SK-N-SH (cell line): ENCODE results near the gene BPIFB1. TPM values are rescaled to one million over a fixed set of nuclear protein-coding genes. Genes with fewer than 3 reads are reported as not detected.

Experiments used
- CTCF ChIA-PET: fragments of 300-600, 350-600 bp; formaldehyde crosslinking; extraction: SDS; loops from one replicate; lab custom pipeline; 2021; lab: Yijun Ruan, JAX
- POLR2A ChIA-PET: fragments of 350-600 bp; sonication (Branson Sonifier 250); formaldehyde crosslinking; extraction: SDS; loops from one replicate; lab custom pipeline; 2020; ENCODE audit warnings: antibody characterized with exemption, inconsistent platforms; lab: Yijun Ruan, JAX
- DNase-seq: peaks from one replicate; pipeline ENCODE4 v3.0.0; 2012
- H2AFZ ChIP-seq: fragments of 200-600 bp; sonication (generic); 2 replicates; pipeline ENCODE4 v1.8.1; 2016; ENCODE audit warnings: antibody characterized with exemption, mild to moderate bottlenecking, low read depth
- H3F3A ChIP-seq: fragments of 200-600 bp; sonication (generic); replicated peaks from 2 replicates; pipeline ENCODE3; 2016; ENCODE audit warnings: antibody characterized with exemption, mild to moderate bottlenecking; ENCODE audit not compliant: insufficient read depth
- H3K27ac ChIP-seq, 2 experiments: fragments of 200-500 bp in 1 of 2; fragments of 200-600 bp in 1 of 2; sonication (Bioruptor generic) in 1 of 2; sonication (generic), shearing (Covaris generic) in 1 of 2; 2 replicates each; pipeline versions ENCODE4 v1.5.1 to v1.6.1; 2014 to 2016; ENCODE audit warnings: low read depth in 2 of 2, inconsistent platforms in 1 of 2, low read length in 1 of 2, mild to moderate bottlenecking in 1 of 2, mixed read lengths in 1 of 2
- H3K27me3 ChIP-seq: fragments of 200-600 bp; sonication (generic), shearing (Covaris generic); 2 replicates; pipeline ENCODE4 v1.6.1; 2016; ENCODE audit warnings: mixed run types; ENCODE audit not compliant: insufficient read depth
- H3K36me3 ChIP-seq, 2 experiments: fragments of 200-500 bp in 1 of 2; fragments of 200-600 bp in 1 of 2; sonication (Bioruptor generic) in 1 of 2; sonication (generic) in 1 of 2; replicated peaks in 1 of 2; 2 replicates each; pipeline versions ENCODE3 to v1.5.1; 2014 to 2016; ENCODE audit warnings: low read length in 1 of 2, mild to moderate bottlenecking in 1 of 2; ENCODE audit not compliant: insufficient read depth in 2 of 2, control insufficient read depth in 1 of 2
- H3K4me1 ChIP-seq, 2 experiments: fragments of 200-500 bp in 1 of 2; fragments of 200-600 bp in 1 of 2; sonication (Bioruptor generic) in 1 of 2; sonication (generic), shearing (Covaris generic) in 1 of 2; 2 replicates each; pipeline versions ENCODE4 v1.5.1 to v1.6.1; 2014 to 2016; ENCODE audit warnings: low read depth in 1 of 2, low read length in 1 of 2, mixed run types in 1 of 2; ENCODE audit not compliant: insufficient read depth in 2 of 2, control insufficient read depth in 1 of 2
- H3K4me2 ChIP-seq: fragments of 200-600 bp; sonication (generic), shearing (Covaris generic); 2 replicates; pipeline ENCODE4 v1.6.1; 2017; ENCODE audit warnings: mixed run types
- H3K4me3 ChIP-seq, 2 experiments: fragments of 200-500 bp in 1 of 2; fragments of 200-600 bp in 1 of 2; sonication (Bioruptor generic) in 1 of 2; sonication (generic), shearing (Covaris generic) in 1 of 2; 2 replicates each; pipeline versions ENCODE4 v1.5.1 to v1.8.1; 2014 to 2016; ENCODE audit warnings: low read depth in 2 of 2, inconsistent platforms in 1 of 2, low read length in 1 of 2, mild to moderate bottlenecking in 1 of 2, mixed read lengths in 1 of 2, moderate library complexity in 1 of 2
- H3K79me2 ChIP-seq: fragments of 200-600 bp; sonication (generic); 2 replicates; pipeline ENCODE4 v1.8.1; 2017; ENCODE audit warnings: mild to moderate bottlenecking; ENCODE audit not compliant: insufficient read depth
- H3K9ac ChIP-seq: fragments of 200-600 bp; sonication (generic); 2 replicates; pipeline ENCODE4 v1.6.1; 2017; ENCODE audit warnings: mixed run types
- H3K9me2 ChIP-seq: fragments of 200-600 bp; sonication (generic); 2 replicates; pipeline ENCODE4 v1.6.1; 2017; ENCODE audit warnings: mixed run types
- H3K9me3 ChIP-seq: fragments of 200-600 bp; sonication (generic); 2 replicates; pipeline ENCODE4 v1.6.1; 2017; ENCODE audit warnings: mixed run types, mild to moderate bottlenecking, moderate library complexity
- H4K20me1 ChIP-seq: fragments of 200-600 bp; sonication (generic); 2 replicates; pipeline ENCODE4 v1.6.1; 2017; ENCODE audit warnings: mild to moderate bottlenecking, mixed run types; ENCODE audit not compliant: insufficient read depth
- CHD2 ChIP-seq: fragments of 150-350 bp; IDR thresholded peaks from 2 replicates; pipeline ENCODE4 v1.6.1; 2018; ENCODE audit warnings: low read length; ENCODE audit not compliant: partially characterized antibody
- ELF1 ChIP-seq: IDR thresholded peaks from 2 replicates; pipeline ENCODE4 v1.4.0; 2012
- EP300 ChIP-seq, 2 experiments: IDR thresholded peaks; 2 replicates each; pipeline versions ENCODE4 v1.4.0 to v1.6.1; 2012; ENCODE audit warnings: borderline replicate concordance in 1 of 2, low read depth in 1 of 2, low read length in 1 of 2
- FOSL2 ChIP-seq: IDR thresholded peaks from 2 replicates; pipeline ENCODE4 v1.4.0; 2012; ENCODE audit warnings: low read depth, mild to moderate bottlenecking, moderate library complexity, borderline replicate concordance
- MAX ChIP-seq: IDR thresholded peaks from 2 replicates; pipeline ENCODE4 v1.4.0; 2012; ENCODE audit warnings: low read depth
- MEF2A ChIP-seq: IDR thresholded peaks from 2 replicates; pipeline ENCODE4 v1.4.0; 2012; ENCODE audit warnings: low read depth, borderline replicate concordance
- MXI1 ChIP-seq: IDR thresholded peaks from 2 replicates; pipeline ENCODE4 v1.6.1; 2012; ENCODE audit warnings: mild to moderate bottlenecking, low read depth, low read length, improper control_type of control experiment
- PBX3 ChIP-seq: IDR thresholded peaks from 2 replicates; pipeline ENCODE4; 2012
- POLR2AphosphoS5 ChIP-seq: IDR thresholded peaks from 2 replicates; pipeline ENCODE4 v1.6.1; 2012; ENCODE audit warnings: low read depth, low read length
- RAD21 ChIP-seq: IDR thresholded peaks from 2 replicates; pipeline ENCODE4 v1.6.1; 2012; ENCODE audit warnings: mild to moderate bottlenecking, low read length
- SIN3A ChIP-seq: IDR thresholded peaks from 2 replicates; pipeline ENCODE4 v1.6.1; 2012; ENCODE audit warnings: low read depth, mild to moderate bottlenecking, low read length, moderate library complexity, borderline replicate concordance
- SMC3 ChIP-seq: IDR thresholded peaks from 2 replicates; pipeline ENCODE4 v1.6.1; 2012; ENCODE audit warnings: low read depth, low read length, improper control_type of control experiment
- TEAD4 ChIP-seq: IDR thresholded peaks from 2 replicates; pipeline ENCODE4 v1.4.0; 2012; ENCODE audit warnings: mild to moderate bottlenecking, borderline replicate concordance; ENCODE audit not compliant: insufficient read depth
- USF1 ChIP-seq: IDR thresholded peaks from 2 replicates; pipeline ENCODE4 v1.4.0; 2012; ENCODE audit warnings: low read depth, borderline replicate concordance
- ZBTB33 ChIP-seq: IDR thresholded peaks from 2 replicates; pipeline ENCODE4 v1.4.0; 2012; ENCODE audit warnings: low read depth, borderline replicate concordance
- WGBS: methylation state at CpG from one replicate; pipeline ENCODE4 v1.1.6; 2017; ENCODE audit warnings: low lambda C conversion rate; 5-methylcytosine and 5-hydroxymethylcytosine counted together
- polyA plus RNA-seq, 3 experiments: library from polyadenylated mRNA; depleted of rRNA; stranded (reverse); fragments of >200 nt; gene quantifications; 2 replicates each; pipeline ENCODE4 v1.2.3, GENCODE V29; 2012

Gene BPIFB1
- polyA plus RNA-seq, 1 of the 3 experiments (the other 2 are of a cell fraction) = not detected

- no peak overlapping the region for H2AFZ ChIP-seq
- no peaks in the 10 kb centered on the region for H3F3A ChIP-seq
- H3K4me1 ChIP-seq = peaks cover 0 to 12% of the 10 kb centered on the region in 2 experiments; a peak in 1 of 4 replicates
- TF ChIP-seq FOSL2 (no peak), PBX3 (no peak), EP300 (IDR thresholded peaks at IDR 0.05; ENCODE audit: borderline replicate concordance in 1 of 2, low read depth in 1 of 2, low read length in 1 of 2) (no peak), MAX (no peak), CHD2 (no peak), RAD21 (no peak), ZBTB33 (no peak), MEF2A (no peak), SIN3A (no peak), SMC3 (no peak), POLR2AphosphoS5 (no peak)
- no peak for DNase-seq
- H3K79me2 ChIP-seq = no peaks in the 10 kb centered on the region
- H3K9me3 ChIP-seq = no peaks in the 10 kb centered on the region
- no peak overlapping the region for H3K27ac ChIP-seq
- H3K9ac ChIP-seq = no peak overlapping the region
- 25% methylated on average over 3 of the region's 3 CpGs for WGBS
- ChIA-PET CTCF (no interaction called here), POLR2A (no interaction called here)
- H4K20me1 ChIP-seq = no peaks in the 10 kb centered on the region
- no peaks in the 10 kb centered on the region; the same call in 1 of the 2 replicates for H3K27me3 ChIP-seq
- H3K36me3 ChIP-seq = no peaks in the 10 kb centered on the region
- no peak overlapping the region for H3K4me3 ChIP-seq
- H3K4me2 ChIP-seq = no peak overlapping the region
- no peaks in the 10 kb centered on the region for H3K9me2 ChIP-seq
These were observed 4.3 kb upstream of the BPIFB1 start for GRCh38 chr20:33278700-33279099.

GRCh38 chr20:33279261-33279910 lies 3.6 kb upstream of the BPIFB1 start:
- H3K4me2 ChIP-seq = no peak overlapping the region
- no peaks in the 10 kb centered on the region for H4K20me1 ChIP-seq
- POLR2A ChIA-PET = no interaction called here
- TF ChIP-seq POLR2AphosphoS5 (no peak), USF1 (no peak), PBX3 (no peak), RAD21 (no peak), FOSL2 (no peak), TEAD4 (no peak), MXI1 (no peak), ELF1 (no peak)
- TF ChIP-seq, all 33 proteins: peak for 0
- Histone ChIP-seq H3K36me3 (no peaks in the 10 kb centered on the region), H3K9me2 (no peaks in the 10 kb centered on the region), H3K4me3 (no peak overlapping the region), H3K79me2 (no peaks in the 10 kb centered on the region), H3K27me3 (no peaks in the 10 kb centered on the region; the same call in 1 of the 2 replicates), H3F3A (no peaks in the 10 kb centered on the region), H3K4me1 (peaks cover 0 to 14% of the 10 kb centered on the region in 2 experiments; a peak in 1 of 4 replicates), H3K9ac (no peak overlapping the region), H3K27ac (no peak overlapping the region), H3K9me3 (no peaks in the 10 kb centered on the region), H2AFZ (no peak overlapping the region)
- 40% methylated on average over 6 of the region's 6 CpGs for WGBS
- CTCF ChIA-PET = no interaction called here
- no peak for DNase-seq
